DMS53 (cell line): ENCODE data around the gene MBD3L5.
"Not testable (repeated sequence)": the region's sequence is repeated elsewhere in the genome, so short reads cannot be mapped to it uniquely, and the experiment has no call there.

Source experiments
- DNase-seq: peaks from one replicate; lab custom pipeline; 2025; lab: John Stamatoyannopoulos, UW

MBD3L5 gene

DNA sequence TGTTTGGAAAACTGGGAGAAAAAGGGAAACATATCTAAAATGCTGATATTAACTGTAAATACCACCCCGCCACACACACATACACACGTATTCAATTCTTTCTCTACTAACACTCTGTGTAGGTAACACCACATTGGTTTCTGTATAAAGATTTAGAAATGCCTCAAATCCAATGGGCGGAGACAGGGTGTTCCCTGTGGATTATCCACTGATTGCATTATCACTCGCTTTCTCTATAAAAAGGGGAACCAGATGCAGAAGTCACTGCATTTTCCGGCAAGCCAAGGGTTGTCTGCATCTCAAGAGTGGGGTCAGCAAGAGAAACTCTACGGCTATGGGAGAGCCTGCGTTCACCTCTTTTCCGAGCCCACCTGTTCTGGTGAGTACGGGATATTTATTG, at the start of gene MBD3L5:
MBD3L5 (plus strand) TSS at position 301 of the 400 bp plus-strand sequence; CDS start at position 335, 34 bp downstream.
- DNase-seq: not testable (repeated sequence)

- DNase-seq: no peak
Measured at GRCh38 chr19:6983448-6983847, 46.9 kb upstream of the MBD3L5 start.

DNA sequence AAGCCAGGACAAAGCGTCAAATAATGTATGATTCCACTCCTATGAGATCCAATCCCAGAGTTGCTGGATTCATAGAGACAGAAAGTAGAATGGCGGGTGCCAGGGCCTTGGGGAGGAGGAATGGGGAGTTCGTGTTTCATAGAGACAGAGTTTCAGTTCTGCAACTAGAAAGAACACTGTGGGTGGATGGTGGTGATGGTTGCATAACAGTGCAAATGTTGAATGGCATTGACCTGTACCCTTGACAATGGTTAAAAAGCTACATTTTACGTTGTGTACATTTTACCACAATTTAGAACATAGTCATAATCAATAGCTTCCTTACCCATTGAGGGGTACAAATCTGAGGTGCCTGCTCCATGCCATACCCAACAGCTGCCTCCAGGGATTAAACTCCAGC, 42.5 kb upstream of the MBD3L5 start:
- DNase-seq: no peak

GRCh38 chr19:6988257-6988656, 42.1 kb upstream of the MBD3L5 start:
- no peak for DNase-seq

- DNase-seq: no peak
Measured at GRCh38 chr19:6995054-6995453, 35.3 kb upstream of the MBD3L5 start.

- DNase-seq: no peak
Measured at GRCh38 chr19:6996810-6997209, 33.6 kb upstream of the MBD3L5 start.

DNA sequence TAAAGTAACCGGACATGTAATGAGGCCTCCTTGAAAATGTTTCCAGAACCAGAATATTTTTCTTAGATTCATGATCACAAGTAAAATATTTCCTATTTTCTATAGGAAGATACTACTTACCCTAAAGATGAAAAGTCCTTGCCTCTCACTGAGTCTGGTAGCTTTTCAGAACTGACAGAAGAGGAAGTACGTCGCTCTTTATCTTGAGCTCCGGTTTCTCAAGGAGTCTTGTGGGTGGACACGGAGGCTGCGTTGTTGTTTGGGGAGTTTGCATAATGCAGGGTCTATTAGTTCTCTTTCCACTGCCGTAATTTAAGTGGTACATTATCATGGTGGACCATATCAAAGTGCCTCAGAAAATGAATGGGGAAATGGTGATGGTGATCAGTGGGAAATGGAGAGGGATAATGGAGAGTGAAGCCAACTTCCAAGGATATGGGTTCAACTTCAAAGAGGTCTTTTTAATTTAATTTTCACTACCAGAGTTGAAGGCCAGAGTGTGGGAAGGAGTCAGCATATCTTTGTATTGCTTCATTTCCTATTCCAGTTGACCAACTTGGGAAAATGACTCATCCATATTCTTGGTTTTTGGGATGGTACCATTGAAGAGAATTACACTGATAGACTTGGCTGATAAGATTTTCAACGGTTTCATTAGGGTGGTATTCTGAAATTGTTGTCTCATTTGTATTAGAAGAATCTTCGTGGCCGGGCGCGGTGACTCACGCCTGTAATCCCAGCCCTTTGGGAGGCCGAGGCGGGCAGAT, 32.5 kb upstream of the MBD3L5 start:
- DNase-seq: no peak

- no peak for DNase-seq
Measured at GRCh38 chr19:6999933-7000332, 30.4 kb upstream of the MBD3L5 start.

- DNase-seq: no peak
Measured at GRCh38 chr19:7000333-7000732, 30.0 kb upstream of the MBD3L5 start.

DNA sequence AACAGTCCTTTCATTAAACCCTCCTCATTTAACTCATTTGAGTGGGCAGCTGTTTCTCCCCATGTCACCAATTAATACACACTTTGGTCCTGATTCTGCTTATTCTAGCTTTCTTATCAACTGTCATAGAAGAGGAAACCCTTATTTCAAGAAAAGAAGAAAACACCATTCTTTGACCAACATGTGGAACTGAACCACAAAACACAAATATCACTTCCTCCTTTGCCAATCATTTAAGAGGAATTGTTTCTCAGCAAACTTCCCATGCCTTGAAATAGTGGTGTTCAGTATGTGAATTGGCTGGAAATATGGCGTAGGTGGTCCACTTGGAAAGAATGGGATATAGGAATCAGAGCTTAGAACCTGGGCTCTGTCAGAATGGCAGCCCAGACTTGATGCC, 29.6 kb upstream of the MBD3L5 start:
- no peak for DNase-seq

DNA sequence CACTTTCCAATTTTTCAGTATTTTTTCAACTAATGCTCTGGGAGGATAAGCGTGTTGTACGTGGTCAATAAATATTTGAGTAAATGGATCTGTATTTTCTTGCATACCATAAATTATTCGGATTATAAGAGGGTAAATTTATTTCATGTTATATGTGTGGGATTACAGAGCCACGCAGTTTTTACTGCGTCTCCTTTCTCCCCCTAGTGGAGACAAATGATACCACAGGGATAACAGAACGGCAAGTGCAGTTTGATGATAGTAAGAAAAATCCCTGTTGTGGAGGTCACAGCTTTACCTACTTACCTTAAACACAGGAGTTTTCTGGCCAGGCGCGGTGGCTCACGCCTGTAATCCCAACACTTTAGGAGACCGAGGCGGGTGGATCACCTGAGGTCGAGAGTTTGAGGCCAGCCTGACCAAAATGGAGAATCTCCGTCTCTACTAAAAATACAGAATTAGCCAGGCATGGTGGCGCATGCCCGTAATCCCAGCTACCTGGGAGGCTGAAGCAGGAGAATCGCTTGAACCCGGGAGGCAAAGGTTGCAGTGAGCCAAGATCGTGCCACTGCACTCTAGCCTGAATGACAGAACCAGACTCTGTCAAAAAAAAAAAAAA, 26.0 kb upstream of the MBD3L5 start:
- DNase-seq: no peak

DNA sequence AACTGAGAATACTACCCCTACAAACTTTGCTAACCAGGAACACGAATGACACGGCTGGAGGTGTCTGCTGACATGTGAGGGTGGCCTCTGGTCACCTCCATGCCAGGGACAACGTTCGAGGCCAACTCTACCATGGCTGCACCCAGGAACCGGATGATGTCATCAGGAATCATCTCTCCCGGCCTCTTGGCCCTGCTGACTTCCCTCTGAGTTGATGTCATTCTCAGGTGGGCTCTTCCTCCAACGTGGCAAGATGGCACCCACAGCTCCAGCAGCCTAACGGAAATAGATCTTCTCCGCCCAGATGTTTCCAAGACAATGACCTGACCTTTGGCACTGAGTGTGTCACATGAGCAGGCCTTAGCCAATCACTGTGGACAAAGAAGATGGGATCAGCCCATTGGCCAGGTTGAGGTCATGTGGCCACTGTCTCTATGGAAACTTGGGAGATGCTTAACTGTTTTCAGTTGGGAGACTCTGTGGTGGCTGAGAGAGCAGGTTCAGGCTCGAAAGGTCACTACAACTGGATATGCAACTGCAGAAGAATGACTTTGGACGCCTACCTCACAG, 24.2 kb upstream of the MBD3L5 start:
- DNase-seq: no peak

DNA sequence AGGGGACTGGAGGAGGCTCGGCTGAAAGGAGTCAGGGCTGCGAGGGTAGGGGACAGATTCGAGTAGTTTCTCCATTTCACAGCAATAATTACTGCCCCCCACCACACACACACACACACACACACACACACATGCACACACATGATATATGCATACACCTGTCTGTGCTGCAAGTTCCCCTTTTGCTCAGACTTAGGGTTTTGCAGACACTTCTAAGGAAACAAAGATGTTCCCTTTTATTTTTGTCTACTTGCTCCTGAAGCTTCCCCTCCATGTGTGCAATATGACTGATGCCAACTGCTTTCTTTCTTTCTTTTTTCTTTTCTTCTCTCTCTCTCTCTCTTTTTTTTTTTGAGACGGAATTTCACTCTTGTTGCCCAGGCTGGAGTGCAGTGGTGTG, 22.5 kb upstream of the MBD3L5 start:
- no peak for DNase-seq

GRCh38 chr19:7010722-7011593, 19.4 kb upstream of the MBD3L5 start:
- DNase-seq: no peak

GRCh38 chr19:7013678-7014077, 16.7 kb upstream of the MBD3L5 start:
- no peak for DNase-seq

GRCh38 chr19:7018828-7019227, 11.6 kb upstream of the MBD3L5 start:
- no peak for DNase-seq

GRCh38 chr19:7021331-7021730, 9.0 kb upstream of the MBD3L5 start, which contains the start of gene MBD3L2B:
TSS of gene MBD3L2B (minus strand) at chr19:7021431. CDS start at chr19:7021397, 34 bp downstream.
- DNase-seq: not testable (repeated sequence)

DNA sequence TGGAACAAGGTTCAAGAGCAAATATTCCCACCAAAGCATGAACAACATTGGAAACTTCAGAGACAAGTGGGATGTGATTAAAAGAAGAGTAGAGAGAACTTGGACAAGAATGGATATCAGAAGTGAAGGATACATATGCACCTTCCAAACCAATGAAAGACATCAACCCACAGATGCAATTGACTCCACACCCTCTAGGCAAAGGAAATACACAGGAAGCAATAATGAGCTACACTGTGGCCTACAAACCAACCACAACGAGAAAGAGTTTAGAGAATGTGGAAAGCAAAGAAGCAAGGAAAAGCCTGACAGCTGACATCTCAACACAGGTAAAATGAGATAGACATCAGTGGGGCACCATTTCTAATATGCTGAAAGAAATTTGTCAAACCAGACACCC, 1.6 kb upstream of the MBD3L5 start:
- DNase-seq: not testable (repeated sequence)

GRCh38 chr19:7040079-7040478, 9.7 kb downstream of the MBD3L5 start, which contains the start of gene MBD3L4:
TSS of gene MBD3L4 (minus strand) at chr19:7040179. CDS start at chr19:7040144, 35 bp downstream.
- not testable (repeated sequence) for DNase-seq

DNA sequence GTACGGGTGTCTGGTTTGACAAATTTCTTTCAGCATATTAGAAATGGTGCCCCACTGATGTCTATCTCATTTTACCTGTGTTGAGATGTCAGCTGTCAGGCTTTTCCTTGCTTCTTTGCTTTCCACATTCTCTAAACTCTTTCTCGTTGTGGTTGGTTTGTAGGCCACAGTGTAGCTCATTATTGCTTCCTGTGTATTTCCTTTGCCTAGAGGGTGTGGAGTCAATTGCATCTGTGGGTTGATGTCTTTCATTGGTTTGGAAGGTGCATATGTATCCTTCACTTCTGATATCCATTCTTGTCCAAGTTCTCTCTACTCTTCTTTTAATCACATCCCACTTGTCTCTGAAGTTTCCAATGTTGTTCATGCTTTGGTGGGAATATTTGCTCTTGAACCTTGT, 11.2 kb downstream of the MBD3L5 start:
- not testable (repeated sequence) for DNase-seq

DNA sequence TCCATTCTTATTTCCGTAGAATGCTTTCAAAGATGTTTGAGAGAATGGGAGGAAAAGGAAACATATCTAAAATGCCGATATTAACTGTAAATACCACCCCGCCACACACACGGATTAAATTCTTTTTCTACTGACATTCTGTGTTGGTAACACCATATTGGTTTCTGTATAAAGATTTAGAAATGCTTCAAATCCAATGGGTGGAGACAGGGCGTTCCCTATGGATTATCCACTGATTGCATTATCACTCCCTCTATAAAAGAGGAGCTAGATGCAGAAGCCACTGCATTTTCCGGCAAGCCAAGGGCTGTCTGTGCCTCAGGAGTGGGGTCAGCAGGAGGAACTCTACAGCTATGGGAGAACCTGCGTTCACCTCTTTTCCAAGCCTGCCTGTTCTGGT, 18.6 kb downstream of the MBD3L5 start, which contains the start of gene MBD3L2:
MBD3L2 (plus strand) TSS at position 301 of the 400 bp plus-strand sequence; CDS start at position 354, 53 bp downstream.
- not testable (repeated sequence) for DNase-seq

DNA sequence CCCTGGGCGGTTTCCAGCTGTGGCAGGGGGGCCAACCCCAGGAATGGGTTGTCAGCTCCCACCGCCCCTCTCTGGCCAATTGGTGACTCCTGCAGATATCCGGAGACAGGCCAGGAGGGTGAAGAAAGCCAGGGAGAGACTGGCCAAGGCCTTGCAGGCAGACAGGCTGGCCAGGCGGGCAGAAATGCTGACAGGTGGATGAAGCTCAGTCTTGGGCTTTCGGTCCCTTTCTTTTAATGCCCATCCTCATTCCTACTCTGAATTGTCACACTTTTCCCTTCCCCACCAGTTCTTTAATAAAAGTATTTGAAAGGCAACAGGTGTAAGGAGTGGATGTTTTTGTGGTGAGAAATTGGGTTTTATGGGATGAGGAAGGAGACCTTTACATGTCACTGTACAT, 21.0 kb downstream of the MBD3L5 start:
- not testable (repeated sequence) for DNase-seq
